Astrocyte (in vitro differentiated cells and primary cell): ENCODE results near the gene UNCX. TPM values are rescaled to one million over a fixed set of nuclear protein-coding genes. Genes with fewer than 3 reads are reported as not detected.
A peak's percentile ranks its signal among the peaks of the same experiment; 100 is the strongest.

Experiments used
- DNase-seq: peaks from one replicate; pipeline ENCODE4 v3.0.0-alpha.2; 2010; ENCODE audit warnings: low read depth
- FAIRE-seq: peaks from 2 replicates; lab custom pipeline; 2011; peaks lifted over from hg19 to GRCh38; lab: Jason Lieb, UNC
- H2AFZ ChIP-seq: 2 replicates; pipeline ENCODE4 v1.6.0; 2012; ENCODE audit warnings: low read depth, low read length, inconsistent platforms
- H3K27ac ChIP-seq: 2 replicates; pipeline ENCODE4 v1.5.1; 2011; ENCODE audit warnings: low read depth, low read length, inconsistent platforms
- H3K27me3 ChIP-seq: 2 replicates; pipeline ENCODE4 v1.6.0; 2011; ENCODE audit warnings: low read length, inconsistent platforms; ENCODE audit not compliant: insufficient read depth
- H3K36me3 ChIP-seq: 2 replicates; pipeline ENCODE4 v1.5.1; 2011; ENCODE audit warnings: low read length, inconsistent platforms; ENCODE audit not compliant: insufficient read depth
- H3K4me1 ChIP-seq: 2 replicates; pipeline ENCODE4 v1.5.1; 2011; ENCODE audit warnings: low read length, inconsistent platforms; ENCODE audit not compliant: insufficient read depth
- H3K4me2 ChIP-seq: 2 replicates; pipeline ENCODE4 v1.6.0; 2012; ENCODE audit warnings: low read length, inconsistent platforms
- H3K4me3 ChIP-seq: 2 replicates; pipeline ENCODE4 v1.5.1; 2011; ENCODE audit warnings: low read depth, mild to moderate bottlenecking, low read length, inconsistent platforms; ENCODE audit not compliant: insufficient read depth
- H3K79me2 ChIP-seq: 2 replicates; pipeline ENCODE4 v1.6.0; 2012; ENCODE audit warnings: mild to moderate bottlenecking, low read length, inconsistent platforms; ENCODE audit not compliant: insufficient read depth
- H3K9ac ChIP-seq: 2 replicates; pipeline ENCODE4 v1.6.0; 2012; ENCODE audit warnings: mild to moderate bottlenecking, low read length, inconsistent platforms
- H3K9me3 ChIP-seq: 2 replicates; pipeline ENCODE4 v1.5.1; 2012; ENCODE audit warnings: low read depth, mild to moderate bottlenecking, low read length, inconsistent platforms; ENCODE audit not compliant: insufficient read depth
- H4K20me1 ChIP-seq: 2 replicates; pipeline ENCODE4 v1.6.0; 2012; ENCODE audit warnings: low read length, inconsistent platforms; ENCODE audit not compliant: insufficient read depth
- H3K27ac Mint-ChIP-seq: one replicate; pipeline ENCODE4 v1.8.0; 2021; ENCODE audit warnings: mild to moderate bottlenecking, mixed read lengths; ENCODE audit not compliant: unreplicated experiment
- H3K27me3 Mint-ChIP-seq: one replicate; pipeline ENCODE4 v1.8.0; 2021; ENCODE audit warnings: low read depth, mixed read lengths; ENCODE audit not compliant: unreplicated experiment
- H3K36me3 Mint-ChIP-seq: one replicate; pipeline ENCODE4 v1.8.0; 2021; ENCODE audit warnings: low read depth, mixed read lengths; ENCODE audit not compliant: unreplicated experiment
- H3K4me1 Mint-ChIP-seq: one replicate; pipeline ENCODE4 v1.8.0; 2021; ENCODE audit warnings: low read depth, mixed read lengths; ENCODE audit not compliant: unreplicated experiment
- H3K4me3 Mint-ChIP-seq: one replicate; pipeline ENCODE4 v1.8.0; 2021; ENCODE audit warnings: mild to moderate bottlenecking, moderate library complexity, mixed read lengths; ENCODE audit not compliant: unreplicated experiment
- H3K9me3 Mint-ChIP-seq: one replicate; pipeline ENCODE4 v1.8.0; 2021; ENCODE audit warnings: mild to moderate bottlenecking, mixed read lengths; ENCODE audit not compliant: unreplicated experiment
- EZH2 ChIP-seq: IDR thresholded peaks from 2 replicates; pipeline ENCODE4 v1.6.1; 2012; ENCODE audit warnings: mild to moderate bottlenecking, low read length, inconsistent platforms; ENCODE audit not compliant: insufficient read depth
- total RNA-seq: library from RNA; stranded (reverse); gene quantifications from 2 replicates; pipeline ENCODE4 v1.2.1, GENCODE V29; 2021
- TF ChIP-seq, protein P1 (sequence below): IDR thresholded peaks from 2 replicates; pipeline ENCODE4 v1.5.1; 2011; ENCODE audit warnings: low read depth, mild to moderate bottlenecking, inconsistent platforms, low read length, moderate library complexity; ENCODE audit not compliant: insufficient read depth

Gene UNCX
- total RNA-seq, 1 donor from 2014 or later, result not detected

DNA sequence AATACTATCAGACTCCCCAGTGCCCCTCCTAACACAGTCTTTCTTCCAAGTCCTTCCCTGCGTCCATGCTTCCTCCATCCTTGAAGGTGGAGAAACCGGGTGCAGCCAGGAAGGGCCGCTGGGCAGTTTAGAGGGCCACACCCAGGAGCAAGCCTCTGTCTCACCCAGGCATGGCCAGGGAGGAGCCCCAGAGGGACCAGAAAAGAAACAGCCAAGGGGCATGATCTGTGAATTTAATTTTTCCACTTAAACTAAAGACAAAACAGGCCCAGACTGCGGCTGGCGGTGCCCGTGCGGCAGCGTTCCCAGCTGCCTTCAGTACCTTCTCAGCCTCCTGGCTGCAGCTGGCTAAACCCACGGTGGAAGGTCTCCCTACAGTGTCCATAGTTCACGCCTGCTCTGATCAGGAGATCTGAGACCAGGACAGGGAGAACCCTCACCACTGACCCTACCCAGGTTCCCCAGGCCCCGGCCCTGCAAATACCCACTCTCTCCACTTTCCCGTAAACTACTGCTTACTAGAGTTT lies 12.9 kb downstream of the UNCX start:
- Mint-ChIP-seq H3K27ac (peak overlapping the region; percentile 41), H3K4me1 (no peaks in the 10 kb centered on the region), H3K4me3 (no peak overlapping the region), H3K36me3 (peaks cover 2% of the 10 kb centered on the region), H3K9me3 (peaks cover 14% of the 10 kb centered on the region), H3K27me3 (peaks cover 54% of the 10 kb centered on the region)
- Histone ChIP-seq H3K9me3 (peaks cover 3% of the 10 kb centered on the region), H3K27me3 (peaks cover 79% of the 10 kb centered on the region), H3K36me3 (no peaks in the 10 kb centered on the region), H3K79me2 (no peaks in the 10 kb centered on the region), H4K20me1 (peaks cover 13% of the 10 kb centered on the region), H3K4me2 (no peak overlapping the region), H2AFZ (no peak overlapping the region), H3K9ac (no peak overlapping the region), H3K4me3 (no peak overlapping the region), H3K27ac (no peak overlapping the region), H3K4me1 (no peaks in the 10 kb centered on the region)
- DNase-seq (no peak), FAIRE-seq (no peak)
- TF ChIP-seq EZH2, result no peak
- TF ChIP-seq, protein P1, sequence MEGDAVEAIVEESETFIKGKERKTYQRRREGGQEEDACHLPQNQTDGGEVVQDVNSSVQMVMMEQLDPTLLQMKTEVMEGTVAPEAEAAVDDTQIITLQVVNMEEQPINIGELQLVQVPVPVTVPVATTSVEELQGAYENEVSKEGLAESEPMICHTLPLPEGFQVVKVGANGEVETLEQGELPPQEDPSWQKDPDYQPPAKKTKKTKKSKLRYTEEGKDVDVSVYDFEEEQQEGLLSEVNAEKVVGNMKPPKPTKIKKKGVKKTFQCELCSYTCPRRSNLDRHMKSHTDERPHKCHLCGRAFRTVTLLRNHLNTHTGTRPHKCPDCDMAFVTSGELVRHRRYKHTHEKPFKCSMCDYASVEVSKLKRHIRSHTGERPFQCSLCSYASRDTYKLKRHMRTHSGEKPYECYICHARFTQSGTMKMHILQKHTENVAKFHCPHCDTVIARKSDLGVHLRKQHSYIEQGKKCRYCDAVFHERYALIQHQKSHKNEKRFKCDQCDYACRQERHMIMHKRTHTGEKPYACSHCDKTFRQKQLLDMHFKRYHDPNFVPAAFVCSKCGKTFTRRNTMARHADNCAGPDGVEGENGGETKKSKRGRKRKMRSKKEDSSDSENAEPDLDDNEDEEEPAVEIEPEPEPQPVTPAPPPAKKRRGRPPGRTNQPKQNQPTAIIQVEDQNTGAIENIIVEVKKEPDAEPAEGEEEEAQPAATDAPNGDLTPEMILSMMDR, result no peak

DNA sequence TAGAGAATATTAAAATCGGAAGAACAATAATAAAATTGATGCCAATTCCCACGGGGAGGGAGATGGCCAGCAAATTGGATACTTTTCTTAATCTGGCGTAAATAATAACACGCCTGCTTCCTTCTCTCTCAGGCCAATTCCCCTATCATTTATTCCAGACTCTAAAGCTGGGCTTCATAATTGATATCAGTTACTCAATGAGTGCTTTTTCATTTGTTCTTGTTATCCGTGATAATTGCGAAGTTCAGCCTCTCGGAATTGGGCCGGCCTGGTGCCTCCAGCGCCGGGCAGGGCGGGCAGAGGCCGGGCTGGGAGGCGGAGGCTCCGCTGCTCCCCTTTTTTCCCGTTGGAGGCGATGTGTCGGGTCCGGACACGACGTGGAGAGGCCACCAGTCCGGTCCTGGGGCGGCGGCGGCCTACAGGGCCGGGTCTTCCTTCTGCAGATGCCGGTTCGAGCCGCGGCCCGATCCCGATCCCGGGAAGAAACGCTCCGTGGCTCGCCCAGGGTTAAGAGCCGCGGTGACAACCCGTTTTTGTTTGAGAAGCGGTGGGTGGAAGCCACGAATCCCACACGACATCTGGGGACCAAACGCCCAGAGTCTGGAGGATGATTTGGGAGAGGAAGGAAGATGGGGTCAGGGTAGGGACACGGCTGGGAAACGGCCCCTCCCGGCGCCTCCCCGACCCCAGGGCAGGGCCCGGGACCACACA lies 13.6 kb downstream of the UNCX start:
- Mint-ChIP-seq H3K4me1 (no peaks in the 10 kb centered on the region), H3K36me3 (peaks cover 2% of the 10 kb centered on the region), H3K9me3 (peaks cover 12% of the 10 kb centered on the region), H3K27me3 (peaks cover 59% of the 10 kb centered on the region), H3K27ac (peak overlapping the region; percentile 41), H3K4me3 (no peak overlapping the region)
- DNase-seq (no peak), FAIRE-seq (no peak)
- H3K4me1 ChIP-seq, result no peaks in the 10 kb centered on the region
- no peaks in the 10 kb centered on the region for H3K36me3 ChIP-seq
- H3K27ac ChIP-seq, result no peak overlapping the region
- H3K4me2 ChIP-seq, result no peak overlapping the region
- peak; percentile 29 for TF ChIP-seq EZH2
- TF ChIP-seq, protein P1, result no peak
- H3K27me3 ChIP-seq, result peaks cover 77% of the 10 kb centered on the region
- H3K9ac ChIP-seq, result no peak overlapping the region
- H3K4me3 ChIP-seq, result no peak overlapping the region
- H2AFZ ChIP-seq, result no peak overlapping the region
- H3K9me3 ChIP-seq, result peaks cover 3% of the 10 kb centered on the region
- no peaks in the 10 kb centered on the region for H3K79me2 ChIP-seq
- peaks cover 13% of the 10 kb centered on the region for H4K20me1 ChIP-seq
